Astrocyte of the cerebellum (primary cell): Measurements from ENCODE around the gene PROSER2.

Source experiments
- DNase-seq: peaks from one replicate; pipeline ENCODE4 v3.0.0-alpha.2; 2011; ENCODE audit warnings: low read depth
- H3K4me3 ChIP-seq: 2 replicates; pipeline ENCODE4 v1.5.1; 2011; ENCODE audit warnings: mild to moderate bottlenecking, low read depth, low read length, moderate library complexity
- in situ Hi-C: cut with HindIII; loops from 2 replicates; pipeline ENCODE4 v1.10.0; 2017; ENCODE audit warnings: low sequenced_read_pairs
- TF ChIP-seq, protein P1 (sequence below): IDR thresholded peaks from 2 replicates; pipeline ENCODE4 v1.5.1; 2012; ENCODE audit warnings: low read length, low read depth, moderate library complexity, mild to moderate bottlenecking; ENCODE audit errors: missing control alignments

PROSER2 gene

DNA sequence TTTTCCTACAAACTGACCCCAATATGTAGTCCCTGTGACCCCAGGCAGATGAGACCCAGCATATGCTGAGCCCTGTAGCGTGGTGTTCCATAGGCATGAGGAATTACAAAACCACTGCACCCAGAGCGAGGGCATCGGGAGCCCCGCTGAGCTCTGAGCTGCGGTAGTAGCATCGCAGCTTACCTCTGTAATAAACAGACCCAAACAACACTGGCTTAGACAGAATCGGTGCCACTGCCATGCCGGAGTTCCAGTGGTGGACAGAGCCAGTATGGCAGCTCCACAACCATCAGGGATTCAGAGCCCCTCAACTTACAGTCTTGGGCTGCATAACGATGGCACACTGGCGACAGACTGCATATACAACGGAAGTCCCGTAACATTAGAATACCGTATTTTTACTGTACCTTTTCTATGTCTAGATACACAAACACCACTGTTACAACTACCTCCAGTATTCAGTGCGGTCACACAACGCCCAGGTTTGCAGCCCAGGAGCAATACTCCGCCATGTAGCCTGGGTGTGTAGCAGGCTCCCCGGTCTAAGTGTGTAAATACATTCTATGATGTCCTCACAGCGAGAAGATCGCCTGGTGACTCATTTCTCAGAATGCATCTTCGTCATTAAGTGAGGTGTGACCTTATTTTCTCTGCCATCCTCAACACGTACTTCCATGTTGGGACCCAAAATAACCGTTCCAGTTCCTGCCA lies 68.8 kb downstream of the PROSER2 start:
- no peak for DNase-seq
- in situ Hi-C loops: no loop called here
- TF ChIP-seq, protein P1, sequence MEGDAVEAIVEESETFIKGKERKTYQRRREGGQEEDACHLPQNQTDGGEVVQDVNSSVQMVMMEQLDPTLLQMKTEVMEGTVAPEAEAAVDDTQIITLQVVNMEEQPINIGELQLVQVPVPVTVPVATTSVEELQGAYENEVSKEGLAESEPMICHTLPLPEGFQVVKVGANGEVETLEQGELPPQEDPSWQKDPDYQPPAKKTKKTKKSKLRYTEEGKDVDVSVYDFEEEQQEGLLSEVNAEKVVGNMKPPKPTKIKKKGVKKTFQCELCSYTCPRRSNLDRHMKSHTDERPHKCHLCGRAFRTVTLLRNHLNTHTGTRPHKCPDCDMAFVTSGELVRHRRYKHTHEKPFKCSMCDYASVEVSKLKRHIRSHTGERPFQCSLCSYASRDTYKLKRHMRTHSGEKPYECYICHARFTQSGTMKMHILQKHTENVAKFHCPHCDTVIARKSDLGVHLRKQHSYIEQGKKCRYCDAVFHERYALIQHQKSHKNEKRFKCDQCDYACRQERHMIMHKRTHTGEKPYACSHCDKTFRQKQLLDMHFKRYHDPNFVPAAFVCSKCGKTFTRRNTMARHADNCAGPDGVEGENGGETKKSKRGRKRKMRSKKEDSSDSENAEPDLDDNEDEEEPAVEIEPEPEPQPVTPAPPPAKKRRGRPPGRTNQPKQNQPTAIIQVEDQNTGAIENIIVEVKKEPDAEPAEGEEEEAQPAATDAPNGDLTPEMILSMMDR: no peak
- no peak overlapping the region for H3K4me3 ChIP-seq

DNA sequence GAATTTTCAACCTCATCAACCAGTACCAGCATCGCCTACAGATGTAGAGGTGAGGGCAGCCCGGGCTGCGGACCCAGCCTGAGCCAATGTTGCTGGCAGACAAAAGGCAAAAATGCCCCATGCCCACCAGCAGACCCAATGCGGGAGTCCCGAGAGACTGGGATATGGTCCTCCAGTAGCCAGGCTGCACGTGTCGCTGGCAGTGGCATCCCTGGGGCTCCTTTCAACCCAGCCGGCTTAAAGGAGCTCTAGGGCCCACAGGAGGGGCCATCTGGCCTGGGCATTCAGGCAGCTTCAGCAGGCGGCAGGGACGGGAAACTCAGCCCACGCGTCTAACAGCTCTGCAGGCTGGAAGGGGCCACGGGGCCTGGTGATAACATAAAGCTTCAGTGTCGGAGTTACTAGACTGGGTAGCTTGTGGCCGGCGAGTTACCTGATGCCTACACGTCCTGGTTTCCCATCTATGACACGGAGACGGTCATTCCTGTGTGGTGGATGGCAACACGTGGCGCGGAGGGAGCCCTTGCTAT lies 70.7 kb downstream of the PROSER2 start:
- no peak for DNase-seq
- H3K4me3 ChIP-seq: no peak overlapping the region
- in situ Hi-C loops: no loop called here
- TF ChIP-seq, protein P1: no peak

DNA sequence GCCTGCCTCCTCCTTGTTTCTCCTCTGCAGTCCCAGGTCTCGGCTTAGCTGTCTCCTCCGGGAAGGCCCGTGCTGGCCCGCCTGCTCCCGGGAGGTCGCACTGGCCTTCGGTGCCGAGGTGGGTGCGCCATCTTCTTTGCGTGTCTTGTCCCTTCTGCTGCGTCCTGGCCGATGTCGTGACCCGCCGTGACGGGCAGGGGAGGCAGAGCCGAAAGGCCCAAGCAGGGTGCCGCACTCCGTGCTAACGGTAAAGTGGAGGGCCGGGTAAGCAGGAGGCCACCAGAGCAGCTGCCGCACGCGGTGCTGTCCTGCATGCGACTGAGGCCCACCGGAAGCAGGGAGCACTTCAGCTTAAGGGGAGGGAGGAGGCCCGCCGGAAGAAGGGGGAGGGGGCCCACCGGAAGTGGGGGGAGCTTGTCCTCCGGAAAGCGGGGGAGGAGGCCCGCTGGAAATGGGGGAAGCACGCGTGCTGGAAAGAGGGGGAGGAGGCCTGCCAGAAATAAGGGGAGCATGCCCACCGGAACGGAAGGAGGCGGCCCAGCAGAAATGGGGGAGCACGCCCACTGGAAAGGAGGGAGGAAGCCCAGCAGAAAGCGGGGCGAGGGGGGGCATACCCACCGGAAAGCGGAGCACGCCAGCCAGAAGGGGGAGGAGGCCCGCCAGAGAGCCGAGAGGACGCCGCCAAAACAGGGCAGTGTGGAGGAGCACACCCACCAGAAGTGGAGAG lies 71.4 kb downstream of the PROSER2 start:
- in situ Hi-C loops: no loop called here
- no peak overlapping the region for H3K4me3 ChIP-seq
- DNase-seq: no peak
- TF ChIP-seq, protein P1: no peak

DNA sequence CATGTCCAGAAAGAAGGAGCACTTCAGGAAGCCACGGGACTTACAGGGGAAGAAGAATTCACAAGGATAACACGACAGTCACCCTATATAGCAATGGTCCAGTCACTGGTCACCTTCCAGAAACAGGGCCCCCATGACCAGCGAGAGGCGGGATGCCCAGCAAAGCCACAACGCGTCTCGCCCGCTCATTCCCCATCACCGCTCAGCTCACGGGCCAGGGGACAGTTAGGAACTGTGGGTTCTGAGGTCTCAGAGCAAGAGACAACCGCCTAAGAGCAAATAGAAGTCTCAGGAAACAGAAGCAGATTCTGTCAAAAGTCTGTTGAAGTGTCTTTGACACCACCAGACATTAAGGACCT lies 71.9 kb downstream of the PROSER2 start:
- TF ChIP-seq, protein P1: no peak
- in situ Hi-C loops: no loop called here
- DNase-seq: no peak
- H3K4me3 ChIP-seq: no peak overlapping the region

DNA sequence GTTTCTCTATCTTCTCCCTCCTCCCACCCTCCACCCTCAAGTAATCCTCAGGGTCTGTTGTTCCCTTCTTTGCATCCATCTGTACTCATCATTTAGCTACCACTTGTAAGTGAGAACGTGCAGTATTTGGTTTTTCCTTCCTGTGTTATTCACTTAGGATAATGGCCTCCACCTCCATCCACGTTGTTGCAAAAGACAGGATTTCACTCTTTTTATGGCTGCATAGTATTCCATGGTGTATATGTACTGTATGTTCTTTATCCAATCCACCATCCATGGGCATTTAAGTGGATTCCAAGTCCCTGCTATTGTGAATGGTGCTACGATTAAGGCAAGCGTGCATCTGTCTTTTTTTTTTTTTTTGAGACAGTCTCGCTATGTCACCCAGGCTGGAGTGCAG lies 72.4 kb downstream of the PROSER2 start:
- no peak overlapping the region for H3K4me3 ChIP-seq
- TF ChIP-seq, protein P1: no peak
- no peak for DNase-seq
- in situ Hi-C loops: no loop called here

DNA sequence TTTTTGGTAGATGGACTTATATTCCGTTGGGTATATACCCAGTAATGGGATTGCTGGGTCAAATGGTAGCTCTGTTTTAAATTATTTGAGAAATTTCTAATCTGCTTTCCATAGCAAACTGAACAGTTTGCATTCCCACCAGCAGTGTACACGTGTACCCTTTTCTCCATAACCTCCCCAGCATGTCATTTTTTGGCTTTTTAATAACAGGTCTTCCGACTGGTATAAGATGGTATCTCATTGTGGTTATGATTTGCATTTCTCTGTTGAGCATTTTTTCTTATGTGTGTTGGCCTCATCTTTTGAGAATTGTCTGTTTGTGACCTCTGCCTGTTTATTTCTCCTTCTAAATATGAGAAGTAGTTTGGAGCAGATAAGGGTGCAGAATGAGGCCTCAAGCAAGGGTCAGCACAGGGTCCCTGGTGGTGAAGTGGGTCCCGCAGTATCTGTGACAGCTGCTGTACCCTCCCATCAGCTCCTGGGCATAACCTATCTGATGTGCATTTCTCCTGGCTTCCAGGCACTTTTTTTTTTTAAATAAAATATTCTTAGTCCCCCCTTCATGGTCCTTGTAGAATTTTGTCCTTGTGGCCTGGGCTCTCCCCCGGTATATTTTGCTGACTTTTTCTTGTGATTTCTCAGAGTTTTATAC lies 73.5 kb downstream of the PROSER2 start:
- TF ChIP-seq, protein P1: no peak
- H3K4me3 ChIP-seq: no peak overlapping the region
- in situ Hi-C loops: no loop called here
- no peak for DNase-seq
